Measurements from ENCODE around the gene C6.

C6 gene

DNA sequence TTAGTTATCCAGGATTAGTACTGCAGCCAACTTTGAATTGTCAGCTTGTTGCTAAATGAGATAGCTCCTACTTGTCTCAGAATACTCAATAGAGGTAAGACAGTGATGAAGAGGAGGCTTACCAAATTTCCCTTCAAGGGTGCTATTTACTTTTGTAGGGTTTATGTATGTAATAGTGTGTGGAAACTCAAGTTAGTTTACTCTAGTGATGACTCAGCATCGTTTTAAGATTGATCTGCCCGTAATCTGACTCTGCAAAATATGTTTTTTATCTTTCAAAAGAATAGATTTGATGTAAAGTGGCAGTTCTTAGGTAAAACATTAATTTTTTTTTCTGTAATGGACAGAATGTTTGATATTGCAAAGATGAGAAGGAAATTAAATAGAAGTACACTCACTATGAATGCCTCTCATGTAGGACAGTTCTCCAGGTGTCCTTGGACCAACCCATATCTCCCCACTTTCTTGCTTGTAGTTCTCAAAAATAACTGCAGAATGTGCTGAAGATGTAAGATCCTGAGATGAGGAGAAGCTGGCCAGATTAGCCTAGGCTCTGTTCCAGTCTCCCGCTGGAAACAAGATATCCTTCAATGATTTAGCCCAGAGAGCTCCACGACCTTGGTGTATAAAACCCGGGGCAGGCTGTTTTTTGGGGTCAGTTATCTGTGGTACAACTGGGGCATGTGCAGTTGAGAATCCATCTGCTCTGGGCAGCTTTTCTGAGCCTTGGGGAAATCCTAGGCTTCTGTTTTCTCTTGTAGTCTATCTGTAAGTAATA is 117.8 kb downstream of the C6 start:
- H3K4me3 ChIP-seq (ENCODE audit: low read length), result no peak overlapping the region
- no peaks in the 10 kb centered on the region for H3K36me3 ChIP-seq (ENCODE audit: insufficient read depth, low read length)
- H3K27me3 ChIP-seq (ENCODE audit: insufficient read depth, low read length), result no peaks in the 10 kb centered on the region
- no peaks in the 10 kb centered on the region for H3K4me1 ChIP-seq (ENCODE audit: insufficient read depth, low read length)
- H3K9me3 ChIP-seq (ENCODE audit: low read length), result no peaks in the 10 kb centered on the region
- H2AFZ ChIP-seq (ENCODE audit: low read depth, low read length), result no peak overlapping the region

DNA sequence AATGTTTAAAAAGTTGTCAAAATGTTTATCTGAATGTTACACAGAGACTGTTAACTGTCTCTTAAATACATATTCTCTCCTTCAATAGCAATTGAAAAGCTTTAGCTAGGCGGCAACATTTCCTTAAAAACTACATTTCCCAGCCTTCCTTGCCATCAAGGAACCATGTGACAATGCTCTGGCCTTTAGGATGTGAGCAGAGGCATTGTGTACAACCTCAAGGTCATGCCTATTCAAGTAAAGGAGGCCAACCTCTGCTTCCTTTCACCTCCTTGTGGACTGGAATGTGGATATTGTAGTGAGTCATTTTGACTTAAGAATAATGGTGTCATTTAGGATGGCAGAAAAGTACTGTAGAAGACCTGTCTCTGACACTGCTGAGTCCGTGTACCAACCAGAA is 118.5 kb downstream of the C6 start:
- Histone ChIP-seq H3K4me3 (ENCODE audit: low read length) (no peak overlapping the region), H3K36me3 (ENCODE audit: insufficient read depth, low read length) (no peaks in the 10 kb centered on the region), H2AFZ (ENCODE audit: low read depth, low read length) (no peak overlapping the region), H3K9me3 (ENCODE audit: low read length) (no peaks in the 10 kb centered on the region), H3K4me1 (ENCODE audit: insufficient read depth, low read length) (no peaks in the 10 kb centered on the region), H3K27me3 (ENCODE audit: insufficient read depth, low read length) (no peaks in the 10 kb centered on the region)

DNA sequence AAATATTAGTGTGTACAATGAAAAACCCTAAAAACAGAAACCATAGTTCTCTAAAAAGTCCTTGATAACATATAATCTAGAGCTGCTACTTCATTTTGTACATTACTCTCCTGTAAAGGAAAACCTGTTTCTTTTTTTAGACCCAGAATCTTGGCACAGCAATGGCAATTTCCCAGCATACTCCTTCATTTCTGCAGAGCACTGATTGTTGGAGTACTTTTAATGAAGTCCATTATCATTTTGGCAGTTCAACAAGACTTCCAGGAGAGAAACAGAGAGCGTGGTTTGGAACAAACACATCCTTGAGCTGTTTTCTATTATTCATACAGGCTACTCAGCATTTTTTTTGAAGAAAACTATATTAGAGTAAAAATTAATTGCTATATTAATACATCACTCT is 119.5 kb downstream of the C6 start:
- no peaks in the 10 kb centered on the region for H3K36me3 ChIP-seq (ENCODE audit: insufficient read depth, low read length)
- H2AFZ ChIP-seq (ENCODE audit: low read depth, low read length), result no peak overlapping the region
- H3K4me3 ChIP-seq (ENCODE audit: low read length), result no peak overlapping the region
- H3K9me3 ChIP-seq (ENCODE audit: low read length), result no peaks in the 10 kb centered on the region
- no peaks in the 10 kb centered on the region for H3K4me1 ChIP-seq (ENCODE audit: insufficient read depth, low read length)
- no peaks in the 10 kb centered on the region for H3K27me3 ChIP-seq (ENCODE audit: insufficient read depth, low read length)

Data from neuron (in vitro differentiated cells).